Spinal cord (tissue), 10 donors: ENCODE data around the gene MOB3B. TPM values are rescaled to one million over a fixed set of nuclear protein-coding genes. Genes with fewer than 3 reads are reported as not detected.

Experiments
- DNase-seq, 6 donors: peaks; one replicate each; pipeline versions ENCODE4 v3.0.0 to v3.0.0-alpha.2; 2013 to 2015; ENCODE audit warnings: low spot score in 6 of 6, low read depth in 4 of 6
- H3K27ac ChIP-seq: one replicate; pipeline ENCODE4 v1.5.1; 2013; ENCODE audit warnings: low read depth, low read length, control low read depth
- H3K27me3 ChIP-seq: one replicate; pipeline ENCODE4 v1.6.1; 2013; ENCODE audit warnings: low read length; ENCODE audit not compliant: control insufficient read depth, insufficient read depth
- H3K36me3 ChIP-seq: one replicate; pipeline ENCODE4 v1.6.1; 2013; ENCODE audit warnings: low read length; ENCODE audit not compliant: control insufficient read depth, insufficient read depth
- H3K4me1 ChIP-seq: one replicate; pipeline ENCODE4 v1.6.1; 2013; ENCODE audit warnings: low read length; ENCODE audit not compliant: control insufficient read depth, insufficient read depth
- H3K4me3 ChIP-seq: one replicate; pipeline ENCODE4 v1.5.1; 2013; ENCODE audit warnings: low read depth, low read length, control low read depth
- H3K9me3 ChIP-seq: one replicate; pipeline ENCODE4 v1.6.1; 2013; ENCODE audit warnings: low read length; ENCODE audit not compliant: control insufficient read depth, insufficient read depth
- WGBS: methylation state at CpG from one replicate; pipeline ENCODE4 v1.1.5; 2013; ENCODE audit warnings: missing lambda C conversion rate; ENCODE audit not compliant: insufficient coverage; 5-methylcytosine and 5-hydroxymethylcytosine counted together
- polyA plus RNA-seq, 2 donors: library from polyadenylated mRNA; unstranded; fragments of 120-200 nt; gene quantifications; one replicate each; pipeline ENCODE4 v1.2.1, GENCODE V29; 2013; ENCODE audit not compliant: insufficient read length in 2 of 2
- total RNA-seq, 2 donors: library from RNA; depleted of rRNA in 1 of 2; stranded (reverse); fragments of 120-200 nt in 1 of 2; fragments of >200 nt in 1 of 2; gene quantifications; one replicate each; pipeline versions ENCODE4 v1.2.3 to v1.2.4, GENCODE V29; 2013 to 2014
- donor health status: healthy.

The MOB3B gene
- total and polyA plus RNA-seq, 4 donors: 9.4 to 34.9 (median 16.0) TPM

GRCh38 chr9:27353474-27354229, 176.0 kb downstream of the MOB3B start:
- H3K27me3 ChIP-seq: no peaks in the 10 kb centered on the region
- no peaks in the 10 kb centered on the region for H3K9me3 ChIP-seq
- peaks cover 29% of the 10 kb centered on the region for H3K4me1 ChIP-seq
- H3K36me3 ChIP-seq: no peaks in the 10 kb centered on the region
- peak in 2 of 6 donors; percentile 79 to 92 for DNase-seq
- peak overlapping the region; percentile 25 for H3K27ac ChIP-seq
- H3K4me3 ChIP-seq: no peak overlapping the region
- WGBS: 20% methylated on average over 4 of the region's 5 CpGs

DNA sequence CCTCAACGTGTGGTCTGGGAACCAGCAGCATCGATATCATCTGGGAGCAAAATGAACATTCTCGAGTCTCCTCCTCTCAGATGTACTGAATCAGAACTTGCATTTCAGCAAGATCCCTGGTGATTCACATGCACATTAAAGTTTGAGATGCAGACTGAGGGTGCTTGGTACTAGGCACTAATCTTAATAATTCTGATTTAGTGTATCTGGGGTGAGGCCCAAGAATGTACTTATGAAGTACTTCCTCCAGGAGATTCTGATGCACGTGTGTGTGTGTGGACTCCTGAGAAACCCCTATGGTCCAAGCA, 176.5 kb downstream of the MOB3B start:
- Histone ChIP-seq H3K36me3 (no peaks in the 10 kb centered on the region), H3K9me3 (no peaks in the 10 kb centered on the region), H3K4me3 (no peak overlapping the region), H3K27me3 (no peaks in the 10 kb centered on the region), H3K4me1 (peaks cover 29% of the 10 kb centered on the region), H3K27ac (peak overlapping the region; percentile 25)
- DNase-seq: no peak
- 80% methylated on average over 1 of the region's 4 CpGs for WGBS

GRCh38 chr9:27352457-27353165, 177.0 kb downstream of the MOB3B start:
- Histone ChIP-seq H3K4me3 (no peak overlapping the region), H3K27me3 (no peaks in the 10 kb centered on the region), H3K9me3 (no peaks in the 10 kb centered on the region), H3K36me3 (no peaks in the 10 kb centered on the region), H3K27ac (peak overlapping the region; percentile 25), H3K4me1 (peaks cover 29% of the 10 kb centered on the region)
- DNase-seq: no peak
- 82% methylated on average over 2 of the region's 5 CpGs for WGBS

DNA sequence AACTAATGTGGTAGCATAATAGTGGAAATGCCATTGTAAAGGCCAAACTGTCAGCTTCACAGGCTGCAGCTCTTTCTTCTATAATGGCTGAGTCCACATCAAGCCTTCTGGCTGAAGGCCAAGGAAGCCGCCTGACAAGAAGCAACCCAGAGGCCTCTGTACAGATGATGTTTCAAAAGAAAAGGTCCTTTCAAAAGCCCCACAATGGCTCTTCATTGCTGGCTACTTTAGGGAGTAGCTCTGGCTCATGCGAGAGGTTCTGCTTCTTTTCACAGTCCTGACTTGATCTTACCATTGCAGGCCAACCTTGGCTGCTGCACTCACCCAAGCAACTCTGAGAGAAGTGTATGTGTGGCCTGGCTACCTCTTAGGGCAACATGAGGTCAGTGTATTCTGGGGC, 178.2 kb downstream of the MOB3B start:
- no peaks in the 10 kb centered on the region for H3K27me3 ChIP-seq
- no peak overlapping the region for H3K4me3 ChIP-seq
- peaks cover 29% of the 10 kb centered on the region for H3K4me1 ChIP-seq
- DNase-seq: peak in 3 of 6 donors; percentile 59 to 88 (median 80)
- WGBS: 24% methylated on average over 2 of the region's 2 CpGs
- no peaks in the 10 kb centered on the region for H3K9me3 ChIP-seq
- H3K27ac ChIP-seq: peak overlapping the region; percentile 59
- H3K36me3 ChIP-seq: no peaks in the 10 kb centered on the region

DNA sequence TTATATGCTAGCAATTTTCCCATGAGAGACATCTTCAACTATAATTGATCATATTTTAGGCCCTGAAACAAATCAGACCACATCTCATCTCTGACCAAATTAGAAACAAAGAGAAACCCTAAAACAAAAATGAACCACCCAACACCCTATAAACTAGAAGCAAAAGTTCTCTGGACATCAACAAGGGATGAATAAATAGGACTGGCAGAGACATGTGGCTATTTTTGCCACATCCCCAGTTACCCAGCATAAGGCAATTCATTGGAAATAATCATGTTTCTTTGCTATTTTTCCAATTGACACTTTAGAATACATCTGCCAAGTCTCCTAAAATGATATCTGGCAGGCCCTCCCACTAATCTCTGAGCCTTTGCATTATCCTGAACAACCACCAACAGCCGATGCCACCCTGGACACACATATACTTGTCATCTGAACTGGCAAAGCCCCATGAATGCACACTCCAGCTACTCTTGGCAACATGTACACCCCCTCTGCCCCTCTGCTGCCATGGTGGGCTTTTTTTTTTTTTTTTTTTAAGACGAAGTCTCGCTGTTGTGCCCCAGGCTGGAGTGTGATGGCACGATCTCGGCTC, 179.1 kb downstream of the MOB3B start:
- DNase-seq: peak in 2 of 6 donors; percentile 49 to 50
- H3K9me3 ChIP-seq: no peaks in the 10 kb centered on the region
- peaks cover 27% of the 10 kb centered on the region for H3K4me1 ChIP-seq
- H3K4me3 ChIP-seq: no peak overlapping the region
- no peaks in the 10 kb centered on the region for H3K36me3 ChIP-seq
- WGBS: 100% methylated on average over 2 of the region's 5 CpGs
- no peak overlapping the region for H3K27ac ChIP-seq
- H3K27me3 ChIP-seq: no peaks in the 10 kb centered on the region

DNA sequence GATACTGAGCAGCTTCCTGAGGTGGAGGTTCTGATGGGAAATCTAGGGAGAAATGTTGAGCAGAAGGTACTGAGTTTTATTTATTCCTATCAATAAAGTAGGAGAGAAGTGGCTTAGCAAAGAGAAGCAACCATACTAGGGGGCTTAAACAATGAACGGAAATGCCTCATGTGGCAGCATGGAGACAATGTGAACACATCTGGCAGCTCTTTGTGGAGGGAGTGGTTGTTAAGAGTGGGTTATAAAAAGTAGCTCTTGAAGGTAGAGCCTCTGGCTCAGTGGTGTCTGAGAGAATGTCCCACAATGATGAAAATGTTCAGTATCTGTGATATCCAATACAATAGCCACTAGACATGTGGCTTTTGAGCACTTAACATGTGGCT, 179.9 kb downstream of the MOB3B start:
- Histone ChIP-seq H3K27me3 (no peaks in the 10 kb centered on the region), H3K9me3 (no peaks in the 10 kb centered on the region), H3K36me3 (no peaks in the 10 kb centered on the region), H3K4me3 (no peak overlapping the region), H3K4me1 (peaks cover 22% of the 10 kb centered on the region), H3K27ac (no peak overlapping the region)
- WGBS: 60% methylated on average over 1 of the region's 1 CpG
- no peak for DNase-seq

DNA sequence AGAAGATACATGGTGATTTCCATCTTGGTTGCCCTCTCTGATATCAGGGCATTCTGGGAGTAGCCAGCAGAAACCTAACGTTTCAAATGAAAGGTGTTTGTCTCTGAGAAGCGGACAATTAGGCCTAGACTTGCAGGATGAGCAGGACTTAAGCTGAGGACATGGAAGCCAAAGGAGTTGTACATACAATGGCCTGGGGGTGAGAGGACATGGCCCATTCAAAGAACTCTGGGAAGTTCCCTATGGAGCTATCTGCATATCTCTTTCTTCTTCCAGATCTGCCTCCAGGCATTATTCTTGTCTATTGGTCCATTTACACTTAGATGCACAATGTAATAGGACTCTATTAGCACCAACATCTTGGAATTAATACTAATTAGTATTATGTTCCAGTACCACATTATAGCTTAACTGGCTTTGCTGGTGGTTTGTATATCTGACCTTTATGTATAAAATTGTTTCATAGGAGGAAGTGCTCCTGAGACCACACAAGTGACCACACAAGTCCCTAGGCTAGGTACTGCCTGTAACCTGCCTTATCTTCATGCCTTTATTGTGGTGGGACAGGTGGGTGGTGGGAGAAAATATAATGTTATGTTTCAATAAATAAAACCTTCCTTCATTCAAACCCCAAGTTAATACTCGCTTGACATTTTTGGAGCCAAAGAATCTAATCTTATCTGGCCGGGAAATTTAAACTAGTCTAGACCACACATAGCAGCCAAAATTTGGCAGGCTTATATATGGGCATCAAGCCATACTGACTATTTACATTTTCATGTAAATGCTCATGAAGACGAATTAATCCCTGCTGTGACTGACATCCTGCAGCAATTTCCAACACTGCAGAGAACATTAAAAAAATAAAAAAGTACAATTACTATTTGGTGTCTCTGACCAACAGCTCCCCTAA, 180.6 kb downstream of the MOB3B start:
- Histone ChIP-seq H3K4me1 (peaks cover 21% of the 10 kb centered on the region), H3K4me3 (no peak overlapping the region), H3K9me3 (no peaks in the 10 kb centered on the region), H3K27me3 (no peaks in the 10 kb centered on the region), H3K36me3 (no peaks in the 10 kb centered on the region), H3K27ac (no peak overlapping the region)
- peak in 2 of 6 donors; percentile 58 to 87 for DNase-seq
- WGBS: 66% methylated on average over 4 of the region's 5 CpGs

DNA sequence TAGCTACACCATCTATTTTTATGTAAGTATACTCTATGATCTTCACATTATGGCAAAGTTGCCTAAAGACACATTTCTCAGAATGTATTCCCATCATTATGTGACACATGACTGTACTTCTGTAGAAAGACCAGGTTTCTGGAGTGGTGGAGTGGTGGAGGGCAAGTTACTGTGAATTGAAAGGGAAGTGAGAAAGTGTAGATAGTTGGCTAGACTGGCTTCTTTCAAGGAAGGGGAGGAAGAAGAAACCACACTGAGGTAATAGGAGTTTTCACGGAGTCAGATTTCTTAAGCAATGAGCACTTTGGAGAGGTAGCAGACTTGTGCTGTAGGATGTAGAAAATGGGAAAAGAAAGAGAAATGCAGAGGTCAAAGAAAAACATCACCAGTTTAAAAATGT, 181.7 kb downstream of the MOB3B start:
- peaks cover 14% of the 10 kb centered on the region for H3K4me1 ChIP-seq
- no peak for DNase-seq
- H3K4me3 ChIP-seq: no peak overlapping the region
- 91% methylated on average over 1 of the region's 1 CpG for WGBS
- no peaks in the 10 kb centered on the region for H3K9me3 ChIP-seq
- H3K27ac ChIP-seq: no peak overlapping the region
- H3K36me3 ChIP-seq: no peaks in the 10 kb centered on the region
- H3K27me3 ChIP-seq: no peaks in the 10 kb centered on the region

DNA sequence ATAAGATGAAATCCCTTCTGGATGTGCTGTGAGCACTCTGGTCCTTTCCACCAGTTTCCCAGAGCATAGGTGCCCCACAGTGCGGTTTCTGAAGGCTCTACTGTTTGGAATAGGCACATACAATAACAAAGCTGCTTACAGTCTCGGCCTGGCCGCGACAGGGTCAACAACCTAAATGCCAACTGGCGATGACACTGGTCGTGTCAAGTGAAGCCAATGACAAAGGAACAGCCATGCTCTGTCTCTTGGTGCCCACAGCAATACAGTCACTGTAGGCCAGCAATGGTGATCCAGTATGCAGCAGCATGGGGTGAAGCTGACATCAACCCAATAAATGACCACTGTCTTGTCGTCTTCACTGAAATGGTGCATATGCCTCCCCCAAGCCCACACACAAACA, 184.8 kb downstream of the MOB3B start:
- DNase-seq: no peak
- no peak overlapping the region for H3K27ac ChIP-seq
- no peaks in the 10 kb centered on the region for H3K27me3 ChIP-seq
- WGBS: 92% methylated on average over 6 of the region's 7 CpGs
- H3K4me1 ChIP-seq: peaks cover 10% of the 10 kb centered on the region
- H3K36me3 ChIP-seq: no peaks in the 10 kb centered on the region
- no peak overlapping the region for H3K4me3 ChIP-seq
- H3K9me3 ChIP-seq: peaks cover 3% of the 10 kb centered on the region
